GM21390 (cell line): ENCODE data around the gene WDR13.
"Not testable (repeated sequence)": the region's sequence is repeated elsewhere in the genome, so short reads cannot be mapped to it uniquely, and the experiment has no call there.

Experiments used
- ATAC-seq: cut with Tn5 transposase; IDR thresholded peaks from one replicate; pipeline ENCODE4 v1.9.1; 2021; ENCODE audit not compliant: unreplicated experiment

WDR13 gene

DNA sequence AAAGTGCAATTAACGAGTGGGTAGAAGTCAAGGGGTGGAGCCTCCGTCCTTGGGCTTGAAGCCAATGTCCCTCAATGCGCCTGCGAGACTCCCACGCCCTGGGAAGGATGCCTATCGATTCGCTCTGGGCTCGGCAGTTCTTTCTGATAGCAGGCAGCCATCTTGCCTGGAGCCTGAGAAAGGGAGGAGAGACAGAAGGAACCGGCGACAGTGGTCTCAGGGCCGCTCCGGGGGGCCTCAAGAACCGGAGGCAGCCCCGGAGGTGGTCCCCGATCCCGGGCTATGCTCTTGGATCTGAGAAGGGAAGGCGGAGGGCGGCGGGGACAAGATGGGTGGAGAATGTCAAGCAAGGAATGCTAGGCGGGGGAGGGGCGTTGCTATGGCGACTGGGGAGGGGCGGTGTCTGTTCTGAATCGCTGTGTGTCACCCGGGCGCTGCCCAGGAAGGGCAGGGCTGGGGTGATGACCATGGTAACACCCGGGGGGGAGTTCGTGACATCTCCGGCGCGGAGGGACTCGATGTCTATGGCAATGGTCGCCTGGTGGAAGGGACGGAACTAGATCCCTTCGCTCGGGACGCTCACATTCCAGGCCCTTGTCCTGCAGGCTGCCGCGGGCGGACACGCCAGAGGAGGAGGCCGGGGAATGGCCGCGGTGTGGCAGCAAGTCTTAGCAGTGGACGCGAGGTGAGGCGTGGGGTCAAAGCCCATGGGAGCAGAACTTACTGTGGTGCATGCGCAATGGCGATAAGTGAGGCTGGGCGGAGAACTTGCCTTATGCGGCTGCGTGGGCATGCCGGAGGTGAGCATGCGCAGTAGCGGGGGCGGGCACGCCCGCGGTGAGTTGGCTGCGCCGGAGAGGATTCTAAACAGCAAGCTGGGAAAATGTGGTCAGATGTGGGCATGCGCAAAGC, at the start of gene WDR13:
TSS of gene WDR13 (plus strand) at position 140 of the 912 bp plus-strand sequence. CDS start at position 645, 505 bp downstream.
- ATAC-seq: peak; percentile 78

DNA sequence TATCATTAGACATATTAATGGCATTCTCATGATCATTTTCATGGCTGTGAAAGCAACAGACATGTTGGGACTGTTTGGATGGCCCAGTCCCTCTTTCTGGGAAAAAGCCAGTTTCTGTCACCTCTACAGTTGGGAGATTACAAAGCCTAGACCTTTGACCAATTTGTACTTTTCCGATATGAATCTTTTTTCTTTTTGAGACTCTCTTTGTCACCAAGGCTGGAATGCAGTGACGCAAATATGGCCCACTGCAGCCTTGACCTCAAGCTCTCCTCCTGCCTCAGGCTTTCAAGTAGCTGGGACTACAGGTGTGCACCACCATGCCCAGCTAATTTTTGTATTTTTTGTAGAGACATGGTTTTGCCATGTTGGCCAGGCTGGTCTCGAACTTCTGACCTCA, 48.4 kb upstream of the WDR13 start:
- no peak for ATAC-seq

DNA sequence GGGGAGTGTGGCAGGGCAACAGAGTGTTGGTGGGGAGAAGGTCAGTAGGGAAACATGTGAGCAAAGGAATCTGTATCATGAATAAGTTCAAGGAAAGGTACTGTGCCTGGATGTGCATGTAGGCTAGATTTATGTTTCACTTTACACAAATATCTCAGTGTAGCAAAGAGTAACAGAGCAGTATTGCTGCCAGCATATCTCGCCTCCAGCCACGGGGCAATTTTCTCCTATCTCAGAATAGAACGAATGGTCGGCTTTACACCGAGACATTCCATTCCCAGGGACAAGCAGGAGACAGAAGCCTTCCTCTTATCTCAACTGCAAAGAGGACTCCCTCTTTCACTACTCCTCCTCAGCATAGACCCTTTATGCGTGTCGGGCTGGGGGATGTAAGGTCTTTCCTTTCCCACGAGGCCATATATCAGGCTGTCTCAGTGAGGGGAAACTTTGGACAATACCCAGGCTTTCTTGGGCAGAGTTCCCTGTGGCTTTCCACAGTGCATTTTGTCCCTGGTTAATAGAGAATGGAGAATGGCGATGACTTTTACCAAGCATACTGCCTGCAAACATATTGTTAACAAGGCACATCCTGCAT, 41.5 kb upstream of the WDR13 start:
- not testable (repeated sequence) for ATAC-seq

DNA sequence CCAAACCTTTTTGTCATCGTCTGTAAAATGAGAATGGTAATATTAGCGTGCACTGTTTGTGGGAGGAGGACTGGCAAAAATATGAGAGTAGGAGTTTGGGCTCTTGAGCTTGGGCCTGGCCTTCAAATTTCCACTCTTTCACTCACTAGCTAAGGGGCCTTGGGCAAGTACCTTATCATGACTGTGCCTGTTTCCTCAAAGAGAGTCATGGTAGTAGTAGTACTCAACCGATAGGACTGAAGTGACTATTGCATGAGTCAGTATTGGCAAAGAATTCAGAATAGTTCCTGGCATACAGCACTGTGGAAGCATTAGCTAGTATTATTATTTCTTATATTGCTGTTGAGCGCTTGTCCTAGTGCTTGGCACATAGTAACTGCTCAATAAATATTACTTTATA, 39.0 kb upstream of the WDR13 start:
- ATAC-seq: no peak

DNA sequence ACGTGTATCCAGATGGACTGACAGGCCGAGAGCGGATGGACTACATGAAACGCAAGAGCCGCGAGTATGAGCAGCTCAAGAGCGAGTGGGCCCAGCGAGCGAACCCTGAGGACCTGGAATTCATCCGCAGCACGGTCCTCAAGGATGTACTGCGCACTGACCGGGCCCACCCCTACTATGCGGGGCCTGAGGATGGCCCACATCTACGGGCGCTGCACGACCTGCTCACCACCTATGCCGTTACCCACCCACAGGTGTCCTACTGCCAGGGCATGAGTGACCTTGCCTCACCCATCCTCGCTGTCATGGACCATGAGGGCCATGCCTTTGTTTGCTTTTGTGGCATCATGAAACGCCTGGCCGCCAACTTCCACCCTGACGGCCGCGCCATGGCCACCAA, 37.7 kb upstream of the WDR13 start:
- no peak for ATAC-seq

DNA sequence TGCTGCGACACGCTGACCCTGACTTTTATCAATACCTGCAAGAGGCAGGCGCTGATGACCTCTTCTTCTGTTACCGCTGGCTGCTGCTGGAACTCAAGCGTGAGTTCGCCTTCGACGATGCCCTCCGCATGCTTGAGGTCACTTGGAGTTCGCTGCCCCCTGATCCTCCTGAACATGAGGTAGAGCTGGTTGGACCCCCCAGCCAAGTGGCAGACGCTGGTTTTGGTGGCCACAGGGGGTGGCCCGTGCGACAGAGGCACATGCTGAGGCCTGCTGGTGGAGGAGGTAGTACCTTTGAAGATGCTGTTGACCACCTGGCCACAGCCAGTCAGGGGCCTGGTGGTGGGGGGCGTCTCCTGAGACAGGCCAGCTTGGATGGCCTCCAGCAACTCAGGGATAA, 37.2 kb upstream of the WDR13 start:
- no peak for ATAC-seq

DNA sequence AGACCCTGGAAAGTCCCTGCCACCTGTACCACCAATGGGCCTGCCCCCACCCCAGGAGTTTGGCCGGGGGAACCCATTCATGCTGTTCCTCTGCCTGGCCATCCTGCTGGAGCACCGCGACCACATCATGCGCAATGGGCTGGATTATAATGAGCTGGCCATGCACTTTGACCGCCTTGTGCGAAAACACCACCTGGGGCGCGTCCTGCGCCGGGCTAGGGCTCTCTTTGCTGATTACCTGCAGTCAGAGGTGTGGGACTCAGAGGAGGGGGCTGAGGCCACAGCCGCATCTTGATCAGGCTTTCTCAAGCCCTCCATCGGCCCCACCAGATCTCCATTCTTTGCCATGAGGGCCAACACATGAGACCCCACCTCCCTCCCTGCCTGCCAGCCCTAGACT, 36.6 kb upstream of the WDR13 start:
- ATAC-seq: no peak

DNA sequence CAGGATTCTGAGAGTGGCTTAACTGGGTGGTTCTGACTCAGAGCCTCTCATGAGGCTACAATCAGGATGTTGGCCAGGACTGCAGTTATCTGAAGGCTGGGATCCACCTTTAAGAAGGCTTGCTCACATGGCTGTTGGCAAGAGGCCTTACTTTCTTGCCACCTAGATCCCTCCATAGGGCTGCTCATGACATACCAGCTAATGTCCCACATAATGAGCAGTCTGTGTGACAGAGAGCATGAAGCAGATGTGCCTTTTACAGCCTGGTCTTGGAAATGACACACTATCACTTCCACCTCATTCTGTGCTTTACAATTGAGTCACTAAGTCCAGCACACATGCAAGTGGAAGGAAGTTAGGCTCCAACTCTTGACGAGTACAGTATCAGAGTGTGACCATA, 27.3 kb upstream of the WDR13 start:
- ATAC-seq: no peak

DNA sequence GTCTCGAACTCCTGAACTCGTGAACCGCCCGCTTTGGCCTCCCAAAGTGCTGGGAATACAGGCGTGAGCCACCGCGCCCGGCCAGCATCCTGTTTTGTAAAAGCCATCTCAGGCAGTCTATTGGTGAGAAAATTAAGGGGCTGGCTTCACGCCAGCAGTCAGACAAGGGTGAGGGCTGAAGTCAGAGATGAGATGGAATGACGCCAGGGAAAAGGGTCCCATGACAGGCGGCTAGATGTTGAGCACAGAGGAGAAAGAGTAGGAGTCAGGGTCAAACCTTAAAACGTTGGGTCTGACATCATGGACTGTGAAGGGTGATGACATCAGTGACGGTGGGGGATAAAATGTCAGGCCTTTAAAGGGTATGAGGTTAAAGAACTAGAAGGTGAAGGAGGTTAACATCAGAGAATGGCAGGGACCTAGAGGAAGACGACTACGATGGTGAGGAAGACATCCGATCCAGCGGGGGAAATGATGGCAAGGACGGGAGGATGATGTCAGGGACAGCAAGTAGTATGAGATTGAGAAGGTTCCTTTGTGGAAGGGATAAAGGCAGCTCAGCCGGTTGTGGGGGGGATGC, 23.5 kb upstream of the WDR13 start:
- ATAC-seq: no peak

DNA sequence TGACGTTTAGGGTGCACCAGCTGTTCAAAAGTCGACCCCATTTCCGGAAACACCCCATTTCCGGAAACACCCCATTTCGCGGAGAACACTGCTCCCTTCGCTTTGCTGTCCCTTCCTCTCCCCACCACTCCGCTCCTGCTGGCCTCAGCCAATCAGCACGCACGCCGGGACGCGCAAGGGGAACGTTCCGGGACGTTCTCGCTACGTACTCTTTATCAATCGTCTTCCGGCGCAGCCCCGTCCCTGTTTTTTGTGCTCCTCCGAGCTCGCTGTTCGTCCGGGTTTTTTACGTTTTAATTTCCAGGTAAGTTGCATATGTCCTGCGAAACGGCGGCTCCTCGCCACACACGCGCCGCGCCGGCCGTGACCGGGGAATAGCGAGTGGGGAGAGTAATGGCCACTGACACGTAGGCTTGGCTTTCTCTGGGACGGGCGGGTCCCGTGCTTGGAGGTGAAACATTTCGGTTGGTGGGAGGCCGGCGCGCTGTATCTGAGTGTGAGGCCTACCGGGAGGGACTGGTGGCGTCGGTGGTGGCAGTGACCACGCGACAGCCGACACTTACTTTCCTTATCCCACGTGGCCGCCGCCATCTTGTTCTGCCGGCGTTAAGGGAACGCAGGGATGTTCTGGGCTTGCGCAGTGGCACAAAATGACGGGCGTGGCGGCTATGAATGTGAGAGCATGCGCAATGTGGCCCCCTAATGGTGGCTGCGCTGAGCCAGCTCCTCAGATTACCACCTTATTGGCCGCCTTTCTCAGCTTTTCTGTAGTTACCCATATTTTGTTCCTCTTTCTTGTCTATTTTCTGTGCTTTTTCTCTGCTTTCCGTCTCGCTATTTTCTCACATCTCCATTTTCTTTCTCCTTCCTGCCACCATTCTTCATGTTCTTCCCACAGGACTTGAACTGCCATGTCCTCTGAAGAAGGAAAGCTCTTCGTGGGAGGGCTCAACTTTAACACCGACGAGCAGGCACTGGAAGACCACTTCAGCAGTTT, 22.7 kb upstream of the WDR13 start, which contains the start of gene RBM3:
TSS of gene RBM3 (plus strand) at position 215 of the 997 bp plus-strand sequence. CDS start at position 912, 697 bp downstream.
- ATAC-seq: peak; percentile 82

DNA sequence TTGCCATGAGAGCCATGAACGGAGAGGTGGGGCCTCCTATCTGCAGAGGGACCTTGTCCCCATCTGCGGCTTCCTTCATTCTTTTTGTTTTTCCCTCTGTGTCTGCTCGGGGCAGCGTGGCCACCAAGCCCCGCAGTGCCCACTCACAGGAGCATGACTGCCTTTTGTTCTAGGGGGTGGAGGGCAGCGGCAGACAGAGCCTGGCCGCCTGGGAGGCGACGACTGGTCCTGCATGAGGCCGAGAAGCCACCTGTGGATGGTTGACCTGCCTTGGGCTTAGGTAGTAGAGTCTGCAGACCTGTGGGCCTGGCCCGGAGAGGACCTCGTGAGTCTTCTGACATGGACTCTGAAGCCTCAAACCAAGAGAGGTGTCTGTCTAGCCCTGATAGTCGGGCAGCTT, 21.6 kb upstream of the WDR13 start:
- no peak for ATAC-seq

DNA sequence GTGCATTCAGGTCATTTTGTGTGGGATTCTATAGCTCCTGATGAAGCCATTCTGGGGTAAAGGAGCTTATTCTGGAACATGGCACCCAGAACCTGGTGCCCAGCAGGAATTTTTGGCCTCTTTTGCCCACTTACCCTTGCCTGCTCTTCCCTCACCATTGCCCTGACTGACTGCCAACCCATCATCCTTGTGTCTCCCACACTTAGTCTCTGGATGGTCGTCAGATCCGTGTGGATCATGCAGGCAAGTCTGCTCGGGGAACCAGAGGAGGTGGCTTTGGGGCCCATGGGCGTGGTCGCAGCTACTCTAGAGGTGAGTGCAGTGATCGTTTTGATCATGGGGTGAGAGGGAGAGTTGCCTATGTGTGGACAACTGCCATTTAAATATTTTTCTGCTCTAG, 21.2 kb upstream of the WDR13 start:
- ATAC-seq: no peak

DNA sequence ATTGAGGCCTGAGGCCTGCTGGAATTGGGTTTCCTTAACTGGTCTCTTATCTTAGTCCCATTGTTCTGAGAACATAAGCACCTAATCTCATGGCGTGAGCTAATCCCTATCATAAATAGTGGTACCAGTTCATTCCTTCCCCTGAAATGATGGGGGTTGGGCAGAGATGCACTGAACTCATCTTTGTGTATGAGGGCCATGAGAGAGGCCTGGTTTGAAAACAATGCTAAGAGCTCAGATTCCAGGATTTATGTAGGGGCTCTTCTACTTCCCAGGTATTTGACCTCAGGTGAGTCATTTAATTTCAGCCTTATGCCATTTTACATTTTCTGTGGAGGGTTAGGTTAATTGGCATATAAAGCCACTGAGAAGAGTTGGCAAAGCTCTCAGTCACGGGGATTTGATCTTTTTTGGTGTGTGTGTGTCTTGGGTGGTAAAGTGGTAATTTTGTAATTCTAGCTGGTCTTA, 18.6 kb upstream of the WDR13 start:
- no peak for ATAC-seq

DNA sequence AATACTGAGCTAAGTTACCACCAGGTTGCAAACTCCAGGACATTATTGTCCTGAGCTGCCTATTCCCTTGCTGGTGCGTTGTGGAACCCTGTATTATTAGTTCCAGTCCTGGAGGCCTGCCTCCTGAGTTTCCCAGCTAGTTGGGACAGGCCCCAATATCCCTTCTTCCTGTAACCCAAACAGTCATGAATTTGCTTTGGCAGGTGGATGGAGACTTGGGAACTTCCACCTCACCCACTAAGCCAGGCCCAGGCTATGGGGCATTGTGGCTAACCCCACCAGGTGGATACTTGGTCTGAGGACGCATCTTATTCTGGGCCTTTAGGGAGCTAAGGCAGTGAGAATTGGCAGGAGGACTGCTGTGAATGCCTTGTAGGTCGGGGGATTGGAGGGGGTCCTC, 18.0 kb upstream of the WDR13 start:
- no peak for ATAC-seq

DNA sequence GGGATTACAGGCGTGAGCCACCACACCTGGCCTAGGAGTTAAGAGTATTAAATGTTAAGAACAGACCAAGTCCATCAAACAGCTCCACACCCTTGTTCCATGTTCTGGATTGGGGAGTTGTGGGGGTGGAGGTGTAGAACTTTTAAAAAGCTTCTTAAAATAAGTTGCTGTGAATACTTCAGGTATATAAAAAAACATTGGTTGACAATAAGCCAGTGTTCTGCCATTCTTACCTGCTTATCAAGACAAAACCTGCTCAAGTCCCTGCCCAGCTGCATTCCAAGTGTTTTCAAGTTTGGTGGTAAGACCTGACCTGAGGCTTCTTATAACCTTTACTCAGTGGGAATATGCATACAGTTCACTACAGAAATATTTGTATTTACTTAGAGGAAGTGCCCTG, 16.6 kb upstream of the WDR13 start:
- ATAC-seq: no peak

DNA sequence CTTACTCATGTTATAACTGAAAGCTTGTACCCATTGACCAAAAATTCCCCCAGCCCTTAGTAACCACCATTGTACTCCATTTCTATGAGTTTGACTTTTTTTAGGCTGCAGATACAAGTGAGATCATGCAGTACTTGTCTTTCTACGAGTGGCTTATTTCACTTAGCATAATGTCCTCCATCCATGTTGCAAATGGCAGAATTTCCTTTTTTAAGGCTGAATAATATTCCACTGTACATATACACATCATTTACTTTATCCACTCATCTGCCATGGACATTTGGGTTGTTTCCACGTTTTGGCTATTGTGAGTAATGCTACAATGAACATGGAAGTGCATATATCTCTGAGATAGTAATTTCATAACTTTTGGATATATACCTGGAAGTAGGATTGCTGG, 12.6 kb upstream of the WDR13 start:
- ATAC-seq: no peak

DNA sequence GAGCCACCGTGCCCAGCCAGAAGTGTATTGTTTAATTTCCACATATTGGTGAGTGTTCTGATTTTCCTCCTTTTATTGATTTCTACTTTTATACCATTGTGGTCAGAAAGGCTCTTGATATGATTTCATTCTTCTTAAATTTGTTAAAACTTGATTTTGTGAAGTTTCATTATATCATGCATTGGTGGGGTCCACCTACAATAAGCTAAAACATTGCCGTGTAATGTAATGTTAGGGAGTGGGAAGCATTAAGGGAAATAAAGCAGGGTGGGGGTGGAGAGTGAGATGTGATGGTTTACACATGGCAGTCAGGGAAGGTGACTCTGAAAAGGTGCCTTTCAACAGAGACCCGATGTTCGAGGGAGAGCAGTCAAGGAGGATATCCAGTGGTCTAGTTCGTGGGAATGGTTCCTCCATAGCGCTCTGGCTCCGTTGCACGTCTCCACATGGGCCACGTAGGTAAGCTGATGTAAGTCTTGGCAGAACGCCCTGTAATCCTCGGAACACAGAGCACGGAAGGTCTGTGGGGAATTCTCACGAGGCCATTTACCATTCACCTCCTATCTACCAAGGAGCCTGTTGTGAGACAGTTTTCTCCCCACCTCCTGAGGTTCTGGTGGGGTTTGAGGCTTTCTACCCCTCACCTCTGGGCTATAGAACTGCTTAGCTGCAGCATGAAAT, 7.7 kb upstream of the WDR13 start:
- ATAC-seq: no peak

DNA sequence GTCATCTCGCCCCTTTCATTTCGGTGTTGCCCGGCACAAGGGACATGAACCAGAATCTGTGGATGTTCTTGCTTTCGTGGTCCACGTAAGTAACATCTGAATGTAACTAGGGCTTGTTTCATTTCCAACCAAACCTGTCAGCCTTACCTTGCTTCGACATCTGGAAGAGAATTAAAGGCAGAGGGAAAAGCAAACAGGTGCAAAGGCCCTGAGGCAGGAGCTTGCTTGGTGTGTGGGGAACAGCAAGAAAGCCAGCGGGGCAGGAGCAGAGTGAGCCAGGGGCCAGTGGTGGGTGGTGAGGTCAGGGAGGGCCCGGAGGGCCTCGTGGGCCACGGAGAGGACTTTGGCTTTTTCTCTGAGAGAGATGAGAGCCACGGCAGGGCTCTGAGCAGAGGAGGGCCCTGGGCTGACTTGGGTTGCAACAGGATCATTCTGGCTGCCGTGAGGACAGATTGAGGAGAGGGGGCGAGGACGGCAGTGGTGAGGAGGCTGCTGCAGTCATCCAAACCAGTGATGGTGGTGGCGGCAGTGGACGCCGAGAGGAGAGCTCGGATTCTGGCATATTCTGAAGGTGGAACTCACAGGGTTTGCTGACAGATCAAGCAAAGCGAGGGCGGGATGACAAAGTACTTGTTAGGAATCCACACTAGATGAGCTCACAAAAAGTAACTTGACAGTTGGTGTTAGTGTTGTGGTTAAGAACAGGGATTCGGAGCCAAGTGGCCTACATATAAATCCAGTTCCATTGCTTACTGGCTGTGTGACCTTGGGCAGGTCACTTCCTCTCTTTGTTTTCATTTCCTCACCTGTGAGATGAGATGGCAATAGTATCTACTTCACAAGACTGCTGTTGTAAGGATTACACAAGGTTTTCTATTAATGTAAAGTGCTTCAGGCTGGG, 6.8 kb upstream of the WDR13 start:
- ATAC-seq: no peak

DNA sequence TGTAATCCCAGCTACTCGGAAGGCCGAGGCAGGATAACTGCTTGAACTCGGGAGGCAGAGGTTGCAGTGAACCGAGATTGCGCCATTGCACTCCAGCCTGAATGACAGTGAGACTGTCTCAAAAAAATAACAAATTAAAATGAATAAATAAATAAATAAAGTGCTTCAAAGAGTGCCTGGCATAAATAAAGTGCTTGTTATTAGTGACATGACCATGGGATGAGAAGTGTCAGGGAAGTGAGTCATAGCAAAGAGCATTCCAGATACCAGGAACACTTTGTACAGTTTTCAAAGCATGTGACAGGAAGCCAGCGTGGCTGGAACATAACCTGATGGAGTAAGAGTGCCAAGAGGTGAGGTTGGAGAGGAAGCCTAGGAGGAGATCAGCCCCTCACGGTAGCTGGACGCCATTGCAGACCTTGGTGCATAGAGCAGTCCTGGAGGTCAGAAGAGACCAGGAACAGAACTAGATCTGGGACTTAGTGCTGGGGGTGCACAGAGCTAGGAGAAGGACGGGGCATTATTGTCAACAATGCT, 6.0 kb upstream of the WDR13 start:
- no peak for ATAC-seq
